Brain microvascular endothelial cell (primary cell): ENCODE data around the gene RAPGEF1.

Experiments used
- DNase-seq: peaks from one replicate; pipeline ENCODE4 v3.0.0-alpha.2; 2020
- H3K27ac ChIP-seq: fragments of 250-450 bp; sonication (Bioruptor Pico); 2 replicates; pipeline ENCODE4 v1.5.1; 2020; ENCODE audit warnings: mild to moderate bottlenecking, moderate library complexity
- H3K27me3 ChIP-seq: fragments of 250-450 bp; sonication (Bioruptor Pico); replicated peaks from 2 replicates; pipeline ENCODE4 v1.5.1; 2020; ENCODE audit warnings: mild to moderate bottlenecking
- H3K36me3 ChIP-seq: fragments of 250-450 bp; sonication (Bioruptor Pico); replicated peaks from 2 replicates; pipeline ENCODE4 v1.5.1; 2020; ENCODE audit warnings: mild to moderate bottlenecking
- H3K4me3 ChIP-seq: 2 replicates; pipeline ENCODE4 v1.5.1; 2011; ENCODE audit warnings: low read depth, mild to moderate bottlenecking, control low read depth, low read length, moderate library complexity
- in situ Hi-C: cut with HindIII; loops from 2 replicates; pipeline ENCODE4 v1.10.0; 2017; ENCODE audit warnings: low sequenced_read_pairs, low pct_ligation_motif_present
- TF ChIP-seq, protein P1 (sequence below): IDR thresholded peaks from 2 replicates; pipeline ENCODE4 v1.5.1; 2011; ENCODE audit warnings: low read depth, mild to moderate bottlenecking, moderate library complexity, low read length, control low read depth, inconsistent platforms; ENCODE audit errors: missing control alignments

Gene RAPGEF1

DNA sequence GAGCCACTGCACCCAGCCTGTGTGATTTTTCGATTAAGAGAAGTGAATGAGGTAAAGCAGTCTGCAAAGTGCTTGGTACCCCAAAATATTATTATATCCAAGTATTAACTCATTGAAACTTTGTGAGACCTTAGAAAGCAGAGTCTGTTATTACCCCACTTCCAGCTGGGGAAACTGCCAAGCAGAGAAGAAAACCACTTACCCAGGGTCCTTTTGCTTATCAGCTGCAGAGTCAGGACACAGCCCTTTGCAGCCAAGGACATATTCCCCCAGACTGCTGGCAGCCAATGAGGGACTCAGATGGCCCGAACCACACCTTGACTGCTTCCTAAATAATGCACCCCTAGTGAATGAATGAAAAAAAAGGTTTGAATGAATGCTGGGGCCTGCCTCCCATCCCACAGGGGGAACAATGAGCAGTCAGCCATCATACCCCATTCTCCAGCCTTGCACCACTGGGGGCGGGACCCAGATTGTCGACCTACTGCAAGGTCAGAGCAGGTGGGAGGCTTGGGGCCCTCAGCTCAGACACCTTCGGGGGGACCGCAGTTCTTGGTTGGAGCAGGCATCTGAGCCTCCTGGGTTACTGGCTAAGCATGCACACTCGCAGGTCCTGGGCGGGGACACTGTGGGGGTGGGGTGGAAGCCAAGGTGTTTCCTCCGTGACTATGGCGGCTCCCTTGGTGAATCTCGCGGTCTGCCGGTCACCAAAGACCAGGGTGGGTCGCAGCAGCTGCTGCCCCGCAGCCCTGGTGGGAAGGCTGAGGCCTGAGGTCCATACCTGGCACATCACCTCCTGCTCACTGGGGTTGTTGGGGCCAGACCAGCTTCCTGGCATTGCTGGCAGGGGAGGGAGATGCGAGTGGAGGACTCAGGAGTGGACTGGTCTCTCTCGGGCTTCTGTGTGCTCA lies 164.9 kb downstream of the RAPGEF1 start:
- in situ Hi-C loops: no loop called here

DNA sequence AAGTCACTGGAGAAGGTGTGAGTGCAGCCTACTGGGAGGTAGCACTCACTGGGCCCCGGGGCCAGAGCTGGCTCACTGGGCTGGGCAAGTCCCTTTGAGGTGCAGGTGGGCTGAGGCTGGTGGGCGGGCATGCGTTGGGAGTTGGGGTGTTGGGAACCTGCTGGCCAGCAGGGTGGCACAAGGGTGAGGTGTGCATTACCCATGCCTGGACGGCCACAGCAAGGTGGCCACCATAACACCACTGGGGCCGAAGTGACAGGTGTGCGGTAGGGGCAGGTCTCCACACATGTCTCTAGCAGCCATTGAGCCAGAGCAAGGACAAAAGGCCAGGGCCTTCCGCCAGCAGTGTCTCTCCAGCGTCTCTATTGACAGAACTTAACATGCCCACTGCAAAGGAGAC lies 172.0 kb downstream of the RAPGEF1 start:
- TF ChIP-seq, protein P1, sequence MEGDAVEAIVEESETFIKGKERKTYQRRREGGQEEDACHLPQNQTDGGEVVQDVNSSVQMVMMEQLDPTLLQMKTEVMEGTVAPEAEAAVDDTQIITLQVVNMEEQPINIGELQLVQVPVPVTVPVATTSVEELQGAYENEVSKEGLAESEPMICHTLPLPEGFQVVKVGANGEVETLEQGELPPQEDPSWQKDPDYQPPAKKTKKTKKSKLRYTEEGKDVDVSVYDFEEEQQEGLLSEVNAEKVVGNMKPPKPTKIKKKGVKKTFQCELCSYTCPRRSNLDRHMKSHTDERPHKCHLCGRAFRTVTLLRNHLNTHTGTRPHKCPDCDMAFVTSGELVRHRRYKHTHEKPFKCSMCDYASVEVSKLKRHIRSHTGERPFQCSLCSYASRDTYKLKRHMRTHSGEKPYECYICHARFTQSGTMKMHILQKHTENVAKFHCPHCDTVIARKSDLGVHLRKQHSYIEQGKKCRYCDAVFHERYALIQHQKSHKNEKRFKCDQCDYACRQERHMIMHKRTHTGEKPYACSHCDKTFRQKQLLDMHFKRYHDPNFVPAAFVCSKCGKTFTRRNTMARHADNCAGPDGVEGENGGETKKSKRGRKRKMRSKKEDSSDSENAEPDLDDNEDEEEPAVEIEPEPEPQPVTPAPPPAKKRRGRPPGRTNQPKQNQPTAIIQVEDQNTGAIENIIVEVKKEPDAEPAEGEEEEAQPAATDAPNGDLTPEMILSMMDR: no peak
- no peaks in the 10 kb centered on the region for H3K36me3 ChIP-seq
- H3K27me3 ChIP-seq: no peaks in the 10 kb centered on the region
- H3K27ac ChIP-seq: no peak overlapping the region
- no peak for DNase-seq
- H3K4me3 ChIP-seq: no peak overlapping the region
- in situ Hi-C loops: no loop called here

More for the DNA sequence above, 164.9 kb downstream of the RAPGEF1 start:
- Histone ChIP-seq H3K27me3 (no peaks in the 10 kb centered on the region), H3K36me3 (peaks cover 11% of the 10 kb centered on the region), H3K4me3 (no peak overlapping the region), H3K27ac (no peak overlapping the region)
- TF ChIP-seq, protein P1: no peak
- no peak for DNase-seq

DNA sequence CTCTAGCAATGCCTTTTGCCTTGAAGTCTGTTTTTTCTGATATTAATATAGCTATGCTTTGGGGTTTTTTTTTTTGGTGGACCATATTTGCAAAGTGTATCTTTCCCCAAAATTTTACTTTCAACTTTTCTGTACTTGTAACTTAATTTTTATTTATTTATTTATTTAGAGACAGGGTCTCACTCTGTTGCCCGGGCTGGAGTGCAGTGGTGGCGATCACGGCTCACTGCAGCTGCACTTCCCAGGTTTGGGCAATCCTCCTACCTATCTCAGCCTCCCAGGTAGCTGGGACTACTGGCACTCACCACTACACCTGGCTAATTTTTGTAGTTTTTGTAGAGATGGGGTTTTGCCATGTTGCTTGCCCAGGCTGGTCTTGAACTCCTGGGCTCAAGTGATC lies 173.7 kb downstream of the RAPGEF1 start:
- in situ Hi-C loops: no loop called here
- H3K27ac ChIP-seq: no peak overlapping the region
- H3K27me3 ChIP-seq: no peaks in the 10 kb centered on the region
- H3K36me3 ChIP-seq: no peaks in the 10 kb centered on the region
- DNase-seq: no peak
- TF ChIP-seq, protein P1: no peak
- H3K4me3 ChIP-seq: no peak overlapping the region

DNA sequence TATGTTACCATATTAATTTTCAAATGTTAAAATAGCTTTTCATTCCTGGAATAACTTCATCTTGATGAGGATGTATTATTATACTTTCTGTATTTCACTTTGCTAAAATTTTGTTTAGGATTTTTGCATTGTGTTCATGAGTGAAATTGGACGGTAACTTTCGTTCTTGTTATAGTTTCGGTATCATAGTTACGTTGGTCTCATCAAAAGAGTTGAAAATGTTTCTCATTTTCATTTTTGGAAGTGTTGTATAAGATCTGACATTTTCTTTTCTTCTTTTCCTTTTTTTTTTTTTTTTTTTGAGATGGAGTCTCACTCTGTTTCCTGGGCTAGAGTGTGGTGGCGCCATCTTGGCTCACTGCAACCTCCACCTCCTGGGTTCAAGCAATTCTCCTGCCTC lies 174.5 kb downstream of the RAPGEF1 start:
- TF ChIP-seq, protein P1: no peak
- in situ Hi-C loops: no loop called here
- H3K4me3 ChIP-seq: no peak overlapping the region
- H3K27me3 ChIP-seq: no peaks in the 10 kb centered on the region
- no peak overlapping the region for H3K27ac ChIP-seq
- no peaks in the 10 kb centered on the region for H3K36me3 ChIP-seq
- DNase-seq: no peak

DNA sequence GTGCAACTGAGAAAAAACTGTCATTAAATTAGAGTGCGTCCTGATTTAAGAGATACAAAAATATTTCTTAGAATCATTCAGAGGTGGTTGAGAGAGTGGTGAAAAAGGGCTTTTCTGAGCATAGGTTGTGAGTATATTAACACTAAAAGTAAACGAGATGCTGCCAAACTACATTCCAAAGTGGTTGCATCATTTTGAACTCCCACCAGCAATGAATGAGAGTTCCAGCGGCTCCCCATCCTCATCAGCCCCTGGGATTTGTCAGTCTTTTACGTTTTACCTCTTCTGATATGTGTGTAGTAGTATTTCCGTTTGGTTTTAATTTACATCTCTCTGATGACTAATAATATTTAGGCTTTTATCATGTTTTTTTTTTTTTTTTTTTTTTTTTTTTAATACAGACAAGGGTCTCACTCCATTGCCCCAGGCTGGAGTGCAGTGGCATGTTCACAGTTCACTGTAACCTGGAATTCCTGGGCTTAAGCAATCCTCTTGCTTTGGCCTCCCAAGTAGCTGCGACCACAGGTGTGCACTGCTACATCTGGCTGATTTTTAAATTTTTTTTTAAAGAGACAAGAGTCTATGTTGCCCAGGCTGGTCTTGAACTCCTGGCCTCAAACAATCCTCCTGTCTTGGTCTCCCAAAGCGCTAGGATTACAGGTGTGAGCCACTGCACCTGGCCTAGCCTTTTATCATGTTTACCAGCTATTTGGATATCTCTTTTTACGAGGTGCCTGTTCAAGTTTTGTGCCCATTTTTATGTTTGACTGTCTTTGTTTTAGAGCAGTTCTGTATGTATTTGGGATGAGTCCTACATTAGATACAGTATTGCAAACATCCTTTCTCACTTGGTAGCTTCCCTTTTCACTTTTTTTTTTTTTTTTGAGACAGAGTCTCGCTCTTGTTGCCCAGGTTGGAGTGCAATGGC lies 177.6 kb downstream of the RAPGEF1 start:
- in situ Hi-C loops: no loop called here
- no peak overlapping the region for H3K27ac ChIP-seq
- TF ChIP-seq, protein P1: no peak
- H3K36me3 ChIP-seq: no peaks in the 10 kb centered on the region
- H3K27me3 ChIP-seq: no peaks in the 10 kb centered on the region
- peak; percentile 26 for DNase-seq
- H3K4me3 ChIP-seq: no peak overlapping the region
